ENCODE data around the gene RPS6KC1. TPM values are rescaled to one million over a fixed set of nuclear protein-coding genes. Genes with fewer than 3 reads are reported as not detected.
"Not testable (repeated sequence)": the region's sequence is repeated elsewhere in the genome, so short reads cannot be mapped to it uniquely, and the experiment has no call there.

Gene RPS6KC1
- 11.6 and 13.1 TPM in 2 replicates for total RNA-seq (2014; rRNA removed; shearing (Covaris generic); ENCODE audit: low replicate concordance)

DNA sequence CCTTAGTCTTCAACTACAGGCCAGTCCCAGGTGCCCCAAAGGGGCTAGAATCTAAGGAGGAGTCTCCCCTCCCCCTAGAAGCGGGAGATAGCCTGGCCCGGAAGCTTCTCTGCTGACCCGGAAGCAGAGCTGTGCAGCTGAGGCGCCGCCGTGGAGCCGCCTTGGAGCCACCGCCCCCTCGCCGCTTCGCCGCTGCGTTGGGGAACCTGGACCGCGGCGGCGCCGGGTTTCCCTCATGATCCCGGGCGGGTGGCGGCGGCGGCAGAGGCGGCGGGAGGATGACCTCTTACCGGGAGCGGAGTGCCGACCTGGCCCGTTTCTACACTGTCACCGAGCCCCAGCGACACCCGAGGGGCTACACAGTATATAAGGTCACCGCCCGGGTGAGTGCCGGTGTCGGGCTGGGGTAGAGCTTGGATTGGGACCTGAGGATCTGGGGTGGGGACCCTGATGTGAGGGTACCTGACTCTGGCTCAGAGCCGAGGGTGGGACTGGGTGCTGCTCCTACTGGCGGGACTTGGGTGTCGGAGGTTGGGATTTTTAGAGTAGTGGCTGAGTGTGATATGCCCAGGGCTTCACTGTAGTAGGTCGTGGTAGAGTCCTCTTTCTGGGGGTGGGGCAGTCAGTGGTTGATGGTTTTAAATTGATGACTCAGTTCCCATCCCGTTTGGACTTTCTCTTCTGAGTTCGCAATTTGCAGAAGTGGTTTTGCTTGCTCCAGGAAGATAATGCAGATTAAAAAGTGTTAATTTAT lies at the start of gene RPS6KC1:
Gene RPS6KC1 (plus strand): TSS at position 115 of the 754 bp plus-strand sequence. CDS start 164 bp downstream, at position 279.
- peak; percentile 83 for DNase-seq (ENCODE audit: low read depth)
- in situ Hi-C loops (cut with HindIII; ENCODE audit: low pct_unique_long_range_greater_than_20kb, low sequenced_read_pairs): no loop called here

DNA sequence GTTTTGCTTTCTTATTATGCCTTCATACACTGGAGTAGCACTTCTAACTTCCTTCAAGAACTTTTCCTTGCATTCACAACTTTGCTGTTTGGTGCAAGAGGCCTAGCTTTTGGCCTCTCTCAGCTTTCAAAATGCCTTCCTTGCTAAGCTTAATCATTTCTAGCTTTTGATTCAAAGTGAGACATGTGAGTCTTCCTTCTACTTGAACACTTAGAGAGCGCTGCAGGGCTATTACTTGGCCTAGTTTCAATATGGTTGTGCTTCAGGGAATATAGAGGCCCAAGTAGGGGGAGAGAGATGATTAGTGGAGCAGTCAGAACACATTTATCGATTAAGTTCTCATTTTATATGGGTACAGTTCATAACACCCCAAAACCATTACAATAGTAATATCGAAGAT lies 47.8 kb upstream of the RPS6KC1 start:
- in situ Hi-C loops (cut with HindIII; ENCODE audit: low pct_unique_long_range_greater_than_20kb, low sequenced_read_pairs): no loop called here

DNA sequence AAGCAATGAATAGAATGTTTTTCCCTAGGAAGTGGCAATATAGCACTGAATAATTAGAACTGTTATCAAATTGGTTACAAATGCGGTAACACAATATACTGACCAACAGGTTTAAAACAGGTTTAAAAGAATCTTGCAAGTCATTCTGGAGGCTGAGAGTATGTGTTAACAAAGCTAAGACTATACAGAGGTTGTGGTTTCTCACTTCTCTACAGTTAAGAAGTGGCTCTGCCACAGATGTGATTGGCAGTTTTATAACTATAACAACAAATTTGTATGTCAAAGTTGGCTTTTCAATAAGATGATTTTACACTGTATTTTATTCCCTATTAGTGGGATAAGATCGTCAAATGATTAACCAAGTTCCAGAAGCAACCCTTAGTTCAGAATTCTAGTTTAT lies 42.5 kb upstream of the RPS6KC1 start:
- in situ Hi-C loops (cut with HindIII; ENCODE audit: low pct_unique_long_range_greater_than_20kb, low sequenced_read_pairs): no loop called here
- DNase-seq (ENCODE audit: low read depth): no peak

More for the DNA sequence above, 47.8 kb upstream of the RPS6KC1 start:
- no peak for DNase-seq (ENCODE audit: low read depth)

DNA sequence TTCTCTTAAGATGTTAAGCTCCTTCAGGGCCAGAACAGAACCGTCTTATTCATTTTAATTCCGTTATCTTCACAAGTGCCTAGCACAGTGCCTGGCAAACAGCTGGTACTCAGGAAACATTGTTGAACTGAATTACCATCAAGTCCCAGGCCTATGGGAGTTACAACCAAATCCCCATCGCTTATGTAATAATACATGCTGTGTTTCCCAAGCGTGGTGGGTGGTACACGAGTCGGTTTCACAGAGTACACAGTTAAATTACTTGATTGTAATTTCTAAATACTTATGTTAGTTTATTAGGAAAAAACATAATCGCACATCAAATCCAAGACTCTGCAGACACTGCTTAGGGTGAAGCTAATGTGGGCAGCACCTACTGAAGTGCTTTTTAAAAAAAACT lies 36.4 kb upstream of the RPS6KC1 start:
- in situ Hi-C loops (cut with HindIII; ENCODE audit: low pct_unique_long_range_greater_than_20kb, low sequenced_read_pairs): no loop called here
- no peak for DNase-seq (ENCODE audit: low read depth)

GRCh38 chr1:213015099-213016050 lies 35.7 kb upstream of the RPS6KC1 start, which contains the start of gene ANGEL2:
TSS of gene ANGEL2 (minus strand) at chr1:213015867. CDS start at chr1:213015671, 196 bp downstream.
- in situ Hi-C loops (cut with HindIII; ENCODE audit: low pct_unique_long_range_greater_than_20kb, low sequenced_read_pairs): no loop called here
- peak; percentile 94 for DNase-seq (ENCODE audit: low read depth)

DNA sequence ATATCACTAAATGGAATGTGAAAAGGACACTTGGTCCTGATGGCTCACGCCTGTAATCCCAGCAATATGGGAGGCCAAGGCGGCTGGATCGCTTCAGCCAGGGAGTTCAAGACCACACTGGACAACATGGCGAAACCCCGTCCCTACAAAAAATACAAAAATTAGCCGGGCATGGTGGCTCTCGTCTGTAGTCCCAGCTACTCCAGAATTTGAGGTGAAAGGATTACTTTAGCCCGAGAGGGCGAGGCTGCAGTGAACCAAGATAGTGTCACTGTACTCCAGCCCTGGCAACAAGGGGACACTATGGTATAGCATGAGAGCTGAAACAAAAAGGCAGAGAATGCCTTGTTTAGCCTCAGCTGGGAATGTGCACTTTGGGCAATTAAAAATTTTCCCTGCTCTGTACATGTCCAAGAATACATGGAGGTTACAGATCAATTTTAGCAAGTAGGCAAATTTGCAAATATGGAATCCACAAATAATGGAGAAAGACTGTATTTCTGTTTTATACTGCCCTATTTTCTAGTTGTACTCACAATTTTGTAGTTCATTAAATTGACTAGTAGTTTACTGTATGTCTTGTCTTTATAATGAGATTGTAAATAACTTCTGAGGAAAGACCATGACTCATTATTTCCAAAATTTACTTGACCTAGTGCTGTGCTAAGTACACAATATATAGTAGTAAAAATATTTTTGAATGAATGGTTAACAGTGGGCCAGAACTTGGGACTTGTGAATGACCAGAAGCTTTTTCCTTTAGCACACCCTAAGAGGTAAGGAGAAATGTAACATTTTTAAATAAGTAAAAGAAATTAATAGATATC lies 33.4 kb upstream of the RPS6KC1 start:
- no peak for DNase-seq (ENCODE audit: low read depth)
- in situ Hi-C loops (cut with HindIII; ENCODE audit: low pct_unique_long_range_greater_than_20kb, low sequenced_read_pairs): no loop called here

GRCh38 chr1:213019450-213019849 lies 31.6 kb upstream of the RPS6KC1 start:
- in situ Hi-C loops (cut with HindIII; ENCODE audit: low pct_unique_long_range_greater_than_20kb, low sequenced_read_pairs): no loop called here
- no peak for DNase-seq (ENCODE audit: low read depth)

DNA sequence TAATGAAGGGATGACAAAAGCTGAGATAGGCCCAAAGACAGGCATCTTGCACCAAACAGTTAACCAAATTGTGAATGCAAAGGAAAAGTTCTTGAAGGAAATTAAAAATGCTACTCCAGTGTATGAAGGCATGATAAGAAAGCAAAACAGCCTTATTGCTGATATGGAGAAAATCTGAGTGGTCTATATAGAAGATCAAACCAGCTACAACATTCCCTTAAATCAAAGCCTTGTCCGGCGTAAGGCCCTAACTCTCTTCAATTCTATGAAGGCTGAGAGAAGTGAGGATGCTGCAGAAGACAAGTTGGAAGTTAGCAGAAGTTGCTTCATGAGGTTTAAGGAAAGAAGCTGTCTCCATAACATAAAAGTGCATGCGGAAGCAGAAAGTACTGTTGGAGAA lies 31.0 kb upstream of the RPS6KC1 start:
- DNase-seq (ENCODE audit: low read depth): no peak
- in situ Hi-C loops (cut with HindIII; ENCODE audit: low pct_unique_long_range_greater_than_20kb, low sequenced_read_pairs): no loop called here

GRCh38 chr1:213027024-213027423 lies 24.0 kb upstream of the RPS6KC1 start:
- DNase-seq (ENCODE audit: low read depth); in situ Hi-C loops (cut with HindIII; ENCODE audit: low pct_unique_long_range_greater_than_20kb, low sequenced_read_pairs): not testable (repeated sequence)

DNA sequence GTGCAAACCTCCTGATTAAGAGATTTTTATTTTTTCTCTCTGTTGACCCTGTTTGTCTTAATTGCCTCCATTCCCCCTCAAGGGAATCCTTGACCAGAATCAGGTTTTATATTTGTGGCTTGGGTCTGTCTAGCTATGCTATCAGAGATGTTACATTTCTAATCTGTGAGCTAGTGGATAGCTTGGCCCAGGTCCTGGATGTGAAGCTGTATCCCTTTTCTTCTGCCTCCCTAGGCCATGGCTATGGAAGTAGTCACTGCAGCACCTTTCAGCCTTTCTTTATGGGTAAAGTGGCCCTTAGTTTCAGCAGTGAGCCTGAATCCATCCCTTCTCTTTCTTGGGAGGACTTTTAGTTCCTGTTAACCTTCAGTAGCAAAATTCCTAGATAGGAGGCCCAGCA lies 18.4 kb upstream of the RPS6KC1 start:
- in situ Hi-C loops (cut with HindIII; ENCODE audit: low pct_unique_long_range_greater_than_20kb, low sequenced_read_pairs): no loop called here
- no peak for DNase-seq (ENCODE audit: low read depth)

DNA sequence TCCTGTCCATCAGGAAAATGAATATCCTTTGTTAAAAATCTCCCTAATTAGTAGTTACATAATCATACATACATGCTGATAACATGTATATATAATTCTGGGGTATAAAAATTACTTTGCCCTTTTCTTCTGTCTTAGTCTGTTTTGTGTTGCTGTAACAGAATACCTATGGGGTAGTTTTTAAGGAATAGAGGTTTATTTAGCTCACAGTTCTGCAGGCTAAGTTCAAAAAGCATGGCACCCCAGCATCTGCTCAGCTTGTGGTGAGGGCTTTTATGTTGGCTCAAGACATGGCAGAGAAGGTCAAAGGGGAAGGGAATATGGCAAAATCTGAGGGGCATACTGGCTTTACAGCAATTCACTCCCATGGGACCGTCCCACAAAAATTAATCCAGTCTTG lies 16.3 kb upstream of the RPS6KC1 start:
- DNase-seq (ENCODE audit: low read depth): no peak
- in situ Hi-C loops (cut with HindIII; ENCODE audit: low pct_unique_long_range_greater_than_20kb, low sequenced_read_pairs): no loop called here

GRCh38 chr1:213035573-213035972 lies 15.5 kb upstream of the RPS6KC1 start:
- DNase-seq (ENCODE audit: low read depth): no peak
- in situ Hi-C loops (cut with HindIII; ENCODE audit: low pct_unique_long_range_greater_than_20kb, low sequenced_read_pairs): no loop called here

GRCh38 chr1:213041443-213041842 lies 9.6 kb upstream of the RPS6KC1 start:
- DNase-seq (ENCODE audit: low read depth): no peak
- in situ Hi-C loops (cut with HindIII; ENCODE audit: low pct_unique_long_range_greater_than_20kb, low sequenced_read_pairs): no loop called here

- DNase-seq (ENCODE audit: low read depth): not testable (repeated sequence)
Measured at GRCh38 chr1:213045321-213046226, 5.5 kb upstream of the RPS6KC1 start.

GRCh38 chr1:213049232-213049631 lies 1.8 kb upstream of the RPS6KC1 start:
- in situ Hi-C loops (cut with HindIII; ENCODE audit: low pct_unique_long_range_greater_than_20kb, low sequenced_read_pairs): no loop called here
- no peak for DNase-seq (ENCODE audit: low read depth)

More at GRCh38 chr1:213045321-213046226, 5.5 kb upstream of the RPS6KC1 start:
- in situ Hi-C loops (cut with HindIII; ENCODE audit: low pct_unique_long_range_greater_than_20kb, low sequenced_read_pairs): not testable (repeated sequence)

DNA sequence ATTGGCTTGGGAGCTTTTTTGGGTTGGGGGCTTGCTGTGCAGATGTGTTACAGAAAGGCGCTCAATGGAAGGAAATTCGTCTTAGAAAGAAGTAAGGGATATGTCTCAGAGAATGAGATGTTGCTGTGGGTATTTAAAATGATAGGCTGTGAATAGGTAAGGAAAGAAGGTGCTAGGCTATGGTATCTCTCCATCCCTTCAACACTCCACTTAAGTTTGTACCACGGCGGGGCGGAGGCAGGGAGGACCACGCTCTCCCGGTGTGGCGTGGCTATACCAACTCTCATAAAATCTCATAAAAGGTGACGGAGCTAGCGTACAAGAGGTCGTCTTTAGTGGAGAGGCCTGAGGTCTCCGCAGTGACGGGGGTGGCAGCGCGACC lies 305 bp upstream of the RPS6KC1 start:
- DNase-seq (ENCODE audit: low read depth): no peak

GRCh38 chr1:213051881-213052202 lies 801 bp downstream of the RPS6KC1 start:
- in situ Hi-C loops (cut with HindIII; ENCODE audit: low pct_unique_long_range_greater_than_20kb, low sequenced_read_pairs): no loop called here

More for the DNA sequence above, 305 bp upstream of the RPS6KC1 start:
- in situ Hi-C loops (cut with HindIII; ENCODE audit: low pct_unique_long_range_greater_than_20kb, low sequenced_read_pairs): no loop called here

More at GRCh38 chr1:213051881-213052202, 801 bp downstream of the RPS6KC1 start:
- no peak for DNase-seq (ENCODE audit: low read depth)

All from Caki2 (cell line).